ENCODE measurements around the gene ARL8A.

ARL8A gene

GRCh38 chr1:202084791-202085681 is 59.5 kb downstream of the ARL8A start:
- TF ChIP-seq CTCF (IDR thresholded peaks at IDR 0.05; ENCODE audit: low read depth, low read length) = no peak
- no peak for DNase-seq (ENCODE audit: extremely low read depth, low read depth)

All from AG09319 (cell line).